Endodermal cell (in vitro differentiated cells): ENCODE results near the gene FANCM. TPM values are rescaled to one million over a fixed set of nuclear protein-coding genes. Genes with fewer than 3 reads are reported as not detected.

Experiments
- DNase-seq: peaks from one replicate; pipeline ENCODE4 v3.0.0-alpha.2; 2017
- H3K27ac ChIP-seq: 2 replicates; pipeline ENCODE4 v1.5.1; 2013; ENCODE audit warnings: mild to moderate bottlenecking, low read depth, low read length, moderate library complexity
- H3K27me3 ChIP-seq: 2 replicates; pipeline ENCODE4 v1.6.1; 2013; ENCODE audit warnings: mild to moderate bottlenecking, low read length, moderate library complexity; ENCODE audit not compliant: insufficient read depth, control insufficient read depth, poor library complexity, severe bottlenecking
- H3K36me3 ChIP-seq: 2 replicates; pipeline ENCODE4 v1.7.0; 2013; ENCODE audit warnings: mild to moderate bottlenecking, low read length, moderate library complexity; ENCODE audit not compliant: control insufficient read depth, insufficient read depth
- H3K4me1 ChIP-seq: one replicate; pipeline ENCODE4 v1.7.0; 2013; ENCODE audit warnings: low read length; ENCODE audit not compliant: control insufficient read depth, insufficient read depth
- H3K4me3 ChIP-seq: 2 replicates; pipeline ENCODE4 v1.5.1; 2013; ENCODE audit warnings: mild to moderate bottlenecking, low read length, moderate library complexity
- H3K9ac ChIP-seq: 2 replicates; pipeline ENCODE4 v1.6.1; 2013; ENCODE audit warnings: mild to moderate bottlenecking, low read length, moderate library complexity; ENCODE audit not compliant: poor library complexity, severe bottlenecking; ENCODE audit errors: extremely low read depth
- H3K9me3 ChIP-seq: 2 replicates; pipeline ENCODE4 v1.6.1; 2013; ENCODE audit warnings: mild to moderate bottlenecking, low read length, moderate library complexity; ENCODE audit not compliant: control insufficient read depth
- H3K27ac Mint-ChIP-seq: 2 replicates; pipeline ENCODE4 v1.8.0; 2020; ENCODE audit warnings: mixed read lengths
- H3K27me3 Mint-ChIP-seq: 2 replicates; pipeline ENCODE4 v1.8.0; 2021; ENCODE audit warnings: mild to moderate bottlenecking, mixed read lengths; ENCODE audit not compliant: insufficient read depth
- H3K36me3 Mint-ChIP-seq: 2 replicates; pipeline ENCODE4 v1.8.0; 2020; ENCODE audit warnings: low read depth, mixed read lengths
- H3K4me1 Mint-ChIP-seq: 2 replicates; pipeline ENCODE4 v1.8.0; 2020; ENCODE audit warnings: mixed read lengths
- H3K4me3 Mint-ChIP-seq: 2 replicates; pipeline ENCODE4 v1.8.0; 2020; ENCODE audit warnings: mild to moderate bottlenecking, moderate library complexity, mixed read lengths
- H3K9me3 Mint-ChIP-seq: 2 replicates; pipeline ENCODE4 v1.8.0; 2020; ENCODE audit warnings: mild to moderate bottlenecking, mixed read lengths
- WGBS, 2 experiments: methylation state at CpG; one replicate each; pipeline versions ENCODE4 v1.1.5 to v1.1.7; 2013; ENCODE audit warnings: missing lambda C conversion rate in 2 of 2, mixed read lengths in 1 of 2; ENCODE audit not compliant: insufficient coverage in 1 of 2, insufficient read length in 1 of 2; 5-methylcytosine and 5-hydroxymethylcytosine counted together
- total RNA-seq, 2 donors: library from RNA; stranded (reverse); fragmentation: NEBNext Ultra II Directional in 1 of 2; extraction: Animal tissue kit (Norgen Biotek cat#: 25700) in 1 of 2; gene quantifications; 2 replicates in 1 of 2; 3 replicates in 1 of 2; pipeline ENCODE4 v1.2.1, GENCODE V29; 2021
- TF ChIP-seq, protein P1 (sequence below): fragments of 200-600 bp; sonication (generic); conservative IDR thresholded peaks from 2 replicates; pipeline ENCODE4 v1.5.0; 2021; ENCODE audit warnings: antibody characterized with exemption, mild to moderate bottlenecking

FANCM gene
- total RNA-seq, 2 donors from 2014 or later, result 13.1 to 15.8 TPM

GRCh38 chr14:45112896-45113781 is 22.6 kb upstream of the FANCM start:
- H3K4me1 Mint-ChIP-seq, result no peaks in the 10 kb centered on the region

DNA sequence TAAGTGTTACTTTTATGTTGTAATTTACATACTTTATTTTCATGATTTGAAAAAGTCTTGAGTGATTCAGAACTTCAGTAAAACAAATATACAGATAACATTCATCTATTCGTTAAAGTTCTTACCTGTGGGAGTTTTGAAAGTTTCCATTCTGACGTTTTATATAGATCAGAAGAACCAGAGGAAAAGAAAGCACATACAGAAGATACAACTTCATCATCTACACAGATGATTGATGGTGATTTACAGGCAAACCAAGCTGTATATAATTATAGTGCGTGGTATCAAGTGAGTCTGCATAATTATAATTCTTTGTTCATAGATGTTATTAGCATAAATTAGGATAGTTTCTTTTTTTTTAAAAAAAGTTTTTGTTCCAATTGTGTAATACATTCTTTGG is 21.4 kb upstream of the FANCM start:
- no peak for DNase-seq
- peaks cover 78% of the 10 kb centered on the region for H3K36me3 Mint-ChIP-seq
- Histone ChIP-seq H3K9me3 (no peaks in the 10 kb centered on the region), H3K36me3 (peaks cover 100% of the 10 kb centered on the region), H3K9ac (no peak overlapping the region), H3K27ac (no peak overlapping the region), H3K4me1 (no peaks in the 10 kb centered on the region), H3K27me3 (no peaks in the 10 kb centered on the region), H3K4me3 (no peak overlapping the region)
- no peak overlapping the region for H3K27ac Mint-ChIP-seq
- H3K4me1 Mint-ChIP-seq, result no peaks in the 10 kb centered on the region
- TF ChIP-seq, protein P1, sequence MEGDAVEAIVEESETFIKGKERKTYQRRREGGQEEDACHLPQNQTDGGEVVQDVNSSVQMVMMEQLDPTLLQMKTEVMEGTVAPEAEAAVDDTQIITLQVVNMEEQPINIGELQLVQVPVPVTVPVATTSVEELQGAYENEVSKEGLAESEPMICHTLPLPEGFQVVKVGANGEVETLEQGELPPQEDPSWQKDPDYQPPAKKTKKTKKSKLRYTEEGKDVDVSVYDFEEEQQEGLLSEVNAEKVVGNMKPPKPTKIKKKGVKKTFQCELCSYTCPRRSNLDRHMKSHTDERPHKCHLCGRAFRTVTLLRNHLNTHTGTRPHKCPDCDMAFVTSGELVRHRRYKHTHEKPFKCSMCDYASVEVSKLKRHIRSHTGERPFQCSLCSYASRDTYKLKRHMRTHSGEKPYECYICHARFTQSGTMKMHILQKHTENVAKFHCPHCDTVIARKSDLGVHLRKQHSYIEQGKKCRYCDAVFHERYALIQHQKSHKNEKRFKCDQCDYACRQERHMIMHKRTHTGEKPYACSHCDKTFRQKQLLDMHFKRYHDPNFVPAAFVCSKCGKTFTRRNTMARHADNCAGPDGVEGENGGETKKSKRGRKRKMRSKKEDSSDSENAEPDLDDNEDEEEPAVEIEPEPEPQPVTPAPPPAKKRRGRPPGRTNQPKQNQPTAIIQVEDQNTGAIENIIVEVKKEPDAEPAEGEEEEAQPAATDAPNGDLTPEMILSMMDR, result no peak
- H3K9me3 Mint-ChIP-seq, result no peaks in the 10 kb centered on the region
- no peaks in the 10 kb centered on the region for H3K27me3 Mint-ChIP-seq
- H3K4me3 Mint-ChIP-seq, result no peak overlapping the region
- WGBS, 2 experiments, result 90% methylated on average over 1 of the region's 3 CpGs; no CpG with 5 or more reads in 1 of the 2 experiments

More at GRCh38 chr14:45112896-45113781, 22.6 kb upstream of the FANCM start:
- Histone ChIP-seq H3K27me3 (no peaks in the 10 kb centered on the region), H3K36me3 (peaks cover 99% of the 10 kb centered on the region), H3K4me1 (no peaks in the 10 kb centered on the region), H3K4me3 (no peak overlapping the region), H3K27ac (no peak overlapping the region), H3K9ac (no peak overlapping the region), H3K9me3 (no peaks in the 10 kb centered on the region)
- TF ChIP-seq, protein P1, result no peak
- H3K36me3 Mint-ChIP-seq, result peaks cover 77% of the 10 kb centered on the region
- WGBS, 2 experiments, result 94 to 100% methylated on average over 5 to 6 of the region's 6 CpGs
- H3K27ac Mint-ChIP-seq, result peak overlapping the region; percentile 14
- DNase-seq, result no peak
- H3K4me3 Mint-ChIP-seq, result no peak overlapping the region
- H3K9me3 Mint-ChIP-seq, result no peaks in the 10 kb centered on the region
- no peaks in the 10 kb centered on the region for H3K27me3 Mint-ChIP-seq

DNA sequence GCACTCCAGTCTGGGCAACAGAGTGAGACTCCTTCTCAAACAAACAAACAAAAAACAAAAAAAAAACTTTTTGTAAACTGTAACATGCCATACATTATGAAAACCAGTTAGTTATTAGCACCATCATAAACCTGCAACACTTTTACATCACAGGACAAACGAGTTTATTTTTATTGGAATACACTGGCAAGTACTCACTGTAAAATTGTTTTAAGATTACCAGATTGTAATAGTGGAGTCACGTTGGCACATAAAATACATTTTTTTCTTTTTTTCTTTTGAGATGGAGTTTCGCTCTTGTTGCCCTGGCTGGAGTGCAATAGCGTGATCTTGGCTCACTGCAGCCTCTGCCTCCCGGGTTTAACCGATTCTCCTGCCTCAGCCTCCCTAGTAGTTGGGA is 17.1 kb upstream of the FANCM start:
- Mint-ChIP-seq H3K27ac (no peak overlapping the region), H3K36me3 (peaks cover 80% of the 10 kb centered on the region), H3K27me3 (no peaks in the 10 kb centered on the region)

More for the DNA sequence above, 17.1 kb upstream of the FANCM start:
- Histone ChIP-seq H3K27me3 (no peaks in the 10 kb centered on the region), H3K27ac (no peak overlapping the region), H3K4me3 (no peak overlapping the region), H3K9me3 (no peaks in the 10 kb centered on the region), H3K4me1 (no peaks in the 10 kb centered on the region), H3K36me3 (peaks cover 95% of the 10 kb centered on the region), H3K9ac (no peak overlapping the region)
- no peaks in the 10 kb centered on the region for H3K4me1 Mint-ChIP-seq
- H3K9me3 Mint-ChIP-seq, result no peaks in the 10 kb centered on the region
- 92 to 96% methylated on average over 4 to 6 of the region's 6 CpGs for WGBS, 2 experiments
- H3K4me3 Mint-ChIP-seq, result no peak overlapping the region
- TF ChIP-seq, protein P1, result no peak
- DNase-seq, result no peak
